ENCODE data around the gene PUDP.
"Not testable (repeated sequence)": the region's sequence is repeated elsewhere in the genome, so short reads cannot be mapped to it uniquely, and the experiment has no call there.

Gene PUDP

DNA sequence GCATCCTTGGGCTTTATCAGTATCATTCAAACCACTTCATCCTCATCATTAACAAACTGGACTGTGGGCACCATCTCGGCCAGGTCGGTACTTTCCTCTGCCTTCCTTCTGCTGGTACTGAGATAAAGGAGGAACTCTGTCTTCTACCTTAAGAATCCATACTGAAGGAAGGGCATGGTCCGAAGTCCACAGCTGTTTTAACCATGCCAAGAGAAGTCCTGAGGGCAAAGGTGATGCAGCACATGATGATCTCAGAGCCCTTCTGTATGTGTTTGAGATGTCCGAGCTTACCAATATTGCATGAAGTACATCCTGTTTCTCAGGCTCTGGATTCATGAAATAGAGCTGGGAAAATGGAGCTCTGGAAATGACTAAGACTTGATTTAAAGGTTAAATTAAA lies 126.0 kb downstream of the PUDP start:
- DNase-seq (ENCODE audit: low read depth): no peak
- TF ChIP-seq CTCF (conservative IDR thresholded peaks at IDR 0.05; ENCODE audit: low read length): no peak
- H3K4me3 ChIP-seq (ENCODE audit: low read length): no peak overlapping the region

DNA sequence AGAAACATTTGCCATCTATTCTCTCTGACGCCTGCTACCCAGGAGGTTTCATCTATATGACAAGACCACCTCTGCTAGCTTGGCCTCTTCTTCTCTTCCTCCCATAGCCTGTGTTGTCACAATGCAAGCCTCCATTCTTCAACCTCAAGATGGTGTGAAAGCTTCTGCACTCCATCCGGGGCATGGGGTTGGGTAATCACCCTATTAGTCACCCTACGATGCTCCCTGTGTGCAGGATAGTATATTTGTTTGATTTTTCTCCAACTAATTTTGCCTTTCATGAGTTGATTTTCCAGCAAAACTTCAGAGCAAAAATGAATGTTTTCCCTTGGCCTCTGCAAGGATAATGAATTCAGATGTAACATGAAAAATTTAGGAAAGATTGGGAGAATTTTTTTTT lies 128.4 kb downstream of the PUDP start:
- DNase-seq (ENCODE audit: low read depth): no peak
- no peak overlapping the region for H3K4me3 ChIP-seq (ENCODE audit: low read length)
- TF ChIP-seq CTCF (conservative IDR thresholded peaks at IDR 0.05; ENCODE audit: low read length): no peak

DNA sequence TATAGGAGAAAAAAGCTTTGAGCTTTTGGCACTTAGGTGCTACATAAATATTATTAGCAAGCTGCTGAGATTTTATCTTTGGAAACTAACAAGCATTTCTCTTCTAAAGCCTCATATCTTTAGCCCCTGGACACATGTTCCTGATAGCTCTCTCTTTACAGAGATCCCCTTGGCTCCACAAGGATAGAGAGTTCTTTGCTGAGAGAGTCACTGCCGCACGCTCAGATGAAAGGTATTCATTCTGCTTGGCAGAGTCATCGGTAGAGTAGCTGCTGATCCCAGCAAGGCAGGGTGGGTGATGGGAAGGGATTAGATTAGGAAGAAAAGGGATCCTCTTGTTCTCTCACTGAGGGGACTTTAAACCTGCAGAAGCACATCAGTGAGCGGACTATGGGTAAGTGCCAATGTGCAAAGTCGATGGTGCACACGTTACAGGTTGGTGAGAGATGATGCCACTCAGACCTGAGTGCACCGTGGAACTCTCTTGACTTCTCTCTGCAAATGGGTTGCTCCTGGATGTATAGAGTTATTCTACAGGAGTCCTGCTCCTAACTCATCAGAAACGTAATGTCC lies 135.6 kb downstream of the PUDP start:
- DNase-seq (ENCODE audit: low read depth): peak; percentile 37
- H3K4me3 ChIP-seq (ENCODE audit: low read length): not testable (repeated sequence)

DNA sequence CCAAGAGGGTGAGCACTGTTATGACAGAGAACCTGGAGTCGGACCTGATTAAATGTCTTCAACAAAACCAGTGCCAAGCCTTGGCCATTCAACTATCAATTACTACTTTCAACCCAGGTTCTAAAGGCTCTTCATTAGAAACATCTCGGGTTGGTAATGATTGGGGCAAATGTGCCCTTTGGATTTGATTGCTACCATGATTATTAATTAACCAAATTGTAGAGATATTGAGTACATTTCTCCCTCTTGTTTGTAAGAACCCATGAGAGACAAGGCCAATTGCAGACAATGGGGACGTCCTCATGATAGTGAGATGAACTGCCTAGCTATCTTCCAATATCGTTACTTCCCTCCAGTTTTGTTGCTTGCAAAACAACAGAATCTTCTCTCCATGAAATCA lies 137.1 kb downstream of the PUDP start:
- not testable (repeated sequence) for H3K4me3 ChIP-seq (ENCODE audit: low read length); DNase-seq (ENCODE audit: low read depth)

DNA sequence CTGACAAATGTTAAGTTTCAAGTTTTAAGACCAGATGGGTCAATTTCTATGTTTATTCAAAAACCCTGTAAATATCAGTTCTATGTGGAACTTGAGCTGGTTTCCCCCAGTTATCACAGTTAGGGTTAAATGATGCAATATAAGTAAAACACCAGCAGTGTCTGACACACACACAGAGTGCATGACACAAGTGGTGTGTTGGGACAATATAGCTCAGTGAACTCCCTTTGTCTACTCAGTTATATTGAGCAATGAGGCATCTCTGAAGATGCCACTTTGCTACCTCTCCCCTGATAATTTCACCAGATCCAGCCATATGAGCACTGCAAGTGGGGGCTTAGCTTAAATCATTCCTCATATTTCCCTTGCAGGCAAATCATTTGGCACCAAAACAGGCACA lies 140.6 kb downstream of the PUDP start:
- DNase-seq (ENCODE audit: low read depth); H3K4me3 ChIP-seq (ENCODE audit: low read length): not testable (repeated sequence)

All from AG10803 (cell line).